ENCODE data around the gene HMGB1. TPM values are rescaled to one million over a fixed set of nuclear protein-coding genes. Genes with fewer than 3 reads are reported as not detected.

Gene HMGB1
- 497 and 567 TPM in 2 replicates for total RNA-seq (2014; rRNA removed)
- percentile 64 among the genes with signal in this experiment for Bru-seq, nascent RNA
- percentile 80 among the genes with signal in this experiment for BruChase-seq, experiment 1, labeled RNA remaining after a 6-hour chase
- percentile 71 among the genes with signal in this experiment for BruChase-seq, experiment 2, labeled RNA remaining after a 2-hour chase
- long read RNA-seq, full-length matches to known transcripts = 213 of 375 reads
- long read RNA-seq, partial matches to known transcripts = 53 of 375 reads
- long read RNA-seq, other reads (novel, unspliced or antisense) = 109 of 375 reads

- no peaks in the 10 kb centered on the region for H3K9me2 ChIP-seq (replicated peaks; ENCODE audit: low read length)
- H3K9me3 ChIP-seq (ENCODE audit: low read length) = no peaks in the 10 kb centered on the region
- H4K20me1 ChIP-seq (ENCODE audit: low read length) = peaks cover 18% of the 10 kb centered on the region; the same call in 1 of the 2 replicates
- TF ChIP-seq EZH2 (IDR thresholded peaks at IDR 0.05; ENCODE audit: low read length, unreplicated experiment) (no peak), EZH2phosphoT487 (IDR thresholded peaks at IDR 0.05; ENCODE audit: borderline replicate concordance, low read length) (no peak)
- TF ChIP-seq, protein P1, sequence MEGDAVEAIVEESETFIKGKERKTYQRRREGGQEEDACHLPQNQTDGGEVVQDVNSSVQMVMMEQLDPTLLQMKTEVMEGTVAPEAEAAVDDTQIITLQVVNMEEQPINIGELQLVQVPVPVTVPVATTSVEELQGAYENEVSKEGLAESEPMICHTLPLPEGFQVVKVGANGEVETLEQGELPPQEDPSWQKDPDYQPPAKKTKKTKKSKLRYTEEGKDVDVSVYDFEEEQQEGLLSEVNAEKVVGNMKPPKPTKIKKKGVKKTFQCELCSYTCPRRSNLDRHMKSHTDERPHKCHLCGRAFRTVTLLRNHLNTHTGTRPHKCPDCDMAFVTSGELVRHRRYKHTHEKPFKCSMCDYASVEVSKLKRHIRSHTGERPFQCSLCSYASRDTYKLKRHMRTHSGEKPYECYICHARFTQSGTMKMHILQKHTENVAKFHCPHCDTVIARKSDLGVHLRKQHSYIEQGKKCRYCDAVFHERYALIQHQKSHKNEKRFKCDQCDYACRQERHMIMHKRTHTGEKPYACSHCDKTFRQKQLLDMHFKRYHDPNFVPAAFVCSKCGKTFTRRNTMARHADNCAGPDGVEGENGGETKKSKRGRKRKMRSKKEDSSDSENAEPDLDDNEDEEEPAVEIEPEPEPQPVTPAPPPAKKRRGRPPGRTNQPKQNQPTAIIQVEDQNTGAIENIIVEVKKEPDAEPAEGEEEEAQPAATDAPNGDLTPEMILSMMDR (conservative IDR thresholded peaks at IDR 0.05; ENCODE audit: low read depth, low read length) = no peak
- H3K4me2 ChIP-seq (ENCODE audit: low read length) = peak within 1 kb of the TSS; percentile 91
- peak; percentile 91 for ATAC-seq
- DNase-seq = peak; percentile 97
- H3F3A ChIP-seq (ENCODE audit: low read length, unreplicated experiment) = peaks cover 4% of the 10 kb centered on the region
- H3K36me3 ChIP-seq (ENCODE audit: low read depth, low read length) = peaks cover 23% of the 10 kb centered on the region
- H3K4me3 ChIP-seq (ENCODE audit: low read length) = peak within 1 kb of the TSS; percentile 84
- H3K9ac ChIP-seq (ENCODE audit: low read length) = peak within 1 kb of the TSS; percentile 96
- POLR2A ChIA-PET (ENCODE audit: unreplicated experiment) = interaction anchor here (0.6 to 0.7 kb wide), 2 partner anchors 432 to 542 kb away, joined by 3 to 5 read pairs; no protein-coding TSS in a partner anchor
- peak within 1 kb of the TSS; percentile 84 for H2AFZ ChIP-seq (ENCODE audit: low read length)
- peak within 1 kb of the TSS; percentile 70 for H3K27ac ChIP-seq (ENCODE audit: low read length)
- no peaks in the 10 kb centered on the region for H3K27me3 ChIP-seq (ENCODE audit: low read length)
- intact Hi-C loops (cut with micrococcal nuclease) = loop anchor here (1.0 to 5.0 kb wide), 6 partner anchors 87 to 697 kb away; partner anchors contain the start of genes HSPH1 and USPL1
- H3K4me1 ChIP-seq (ENCODE audit: insufficient read depth, low read length) = peaks cover 24% of the 10 kb centered on the region
- CTCF ChIA-PET = no interaction called here
- BruUV-seq (replicated peaks) = no TSS peak
- H3K79me2 ChIP-seq (ENCODE audit: low read length) = peaks cover 33% of the 10 kb centered on the region
These were observed at the start of gene HMGB1 for GRCh38 chr13:30465593-30466357. Gene HMGB1, minus strand, starts transcription at chr13:30465936. Its CDS starts 2,256 bp downstream, at chr13:30463680.

DNA sequence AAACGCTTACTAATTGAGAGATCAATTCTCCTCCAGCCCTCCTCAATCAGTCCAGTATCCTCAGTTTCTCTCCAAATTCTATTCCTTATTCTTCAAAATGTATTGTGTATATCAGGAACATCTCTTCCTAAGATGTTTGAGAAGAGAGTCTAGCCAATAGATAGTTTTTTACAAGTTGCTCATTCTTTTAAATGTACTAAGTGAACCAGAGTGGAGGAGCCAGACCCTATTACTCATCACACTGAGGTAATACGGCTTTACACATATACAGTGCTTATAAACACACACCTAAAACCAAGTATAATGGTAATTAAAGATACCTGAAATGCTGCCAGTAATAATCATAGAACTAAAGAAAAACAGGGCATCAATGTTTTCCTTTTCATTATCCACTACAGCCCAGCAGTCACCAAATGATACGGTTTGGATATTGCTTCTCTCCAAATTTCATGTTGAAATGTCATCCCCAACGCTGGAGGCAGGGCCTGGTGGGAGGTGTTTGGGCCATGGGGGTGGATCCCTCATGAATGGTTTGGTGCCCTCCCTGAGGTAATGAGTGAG lies 45.2 kb upstream of the HMGB1 start:
- TF ChIP-seq EZH2phosphoT487 (IDR thresholded peaks at IDR 0.05; ENCODE audit: borderline replicate concordance, low read length) = no peak
- TF ChIP-seq, protein P1 (conservative IDR thresholded peaks at IDR 0.05; ENCODE audit: low read depth, low read length) = no peak
- no peak for TF ChIP-seq EZH2 (IDR thresholded peaks at IDR 0.05; ENCODE audit: low read length, unreplicated experiment)
- Histone ChIP-seq H3K9ac (ENCODE audit: low read length) (no peak overlapping the region), H3K79me2 (ENCODE audit: low read length) (no peaks in the 10 kb centered on the region), H3K4me3 (ENCODE audit: low read length) (no peak overlapping the region), H3K27me3 (ENCODE audit: low read length) (no peaks in the 10 kb centered on the region), H3K27ac (ENCODE audit: low read length) (no peak overlapping the region), H3F3A (ENCODE audit: low read length, unreplicated experiment) (no peaks in the 10 kb centered on the region), H3K9me3 (ENCODE audit: low read length) (no peaks in the 10 kb centered on the region), H3K9me2 (replicated peaks; ENCODE audit: low read length) (no peaks in the 10 kb centered on the region), H2AFZ (ENCODE audit: low read length) (no peak overlapping the region), H3K4me2 (ENCODE audit: low read length) (no peak overlapping the region), H4K20me1 (ENCODE audit: low read length) (no peaks in the 10 kb centered on the region), H3K36me3 (ENCODE audit: low read depth, low read length) (no peaks in the 10 kb centered on the region), H3K4me1 (ENCODE audit: insufficient read depth, low read length) (peaks cover 4% of the 10 kb centered on the region; the same call in 1 of the 2 replicates)
- POLR2A ChIA-PET (ENCODE audit: unreplicated experiment) = no interaction called here
- intact Hi-C loops (cut with micrococcal nuclease) = no loop called here
- BruUV-seq (replicated peaks) = no TSS peak
- CTCF ChIA-PET = no interaction called here
- DNase-seq = no peak
- ATAC-seq = peak; percentile 81
